ENCODE results near the gene MCU. TPM values are rescaled to one million over a fixed set of nuclear protein-coding genes. Genes with fewer than 3 reads are reported as not detected.
"Not testable (repeated sequence)": the region's sequence is repeated elsewhere in the genome, so short reads cannot be mapped to it uniquely, and the experiment has no call there.

The MCU gene
- total RNA-seq, 1 donor from 2014 or later = 66.3 TPM

DNA sequence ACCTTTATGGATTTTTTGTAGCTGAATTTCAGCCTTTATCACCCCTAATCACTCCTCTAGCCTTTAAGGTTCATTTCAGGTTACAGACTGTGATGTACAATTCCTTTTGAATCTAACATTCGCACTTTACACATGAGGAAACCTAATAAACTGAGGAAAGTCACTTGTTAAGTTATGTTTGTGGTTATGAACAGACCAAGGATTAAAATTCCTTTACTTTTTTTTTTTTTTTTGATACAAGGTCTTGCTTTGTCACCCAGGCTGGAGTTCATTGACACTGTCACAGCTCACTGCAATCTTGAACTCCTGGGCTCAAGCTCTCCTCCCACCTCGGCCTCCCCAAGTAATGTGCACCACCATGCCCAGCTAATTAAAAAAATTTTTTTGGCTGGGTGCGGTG lies 3.6 kb downstream of the MCU start:
- Mint-ChIP-seq H3K4me1 (peaks cover 31% of the 10 kb centered on the region), H3K4me3 (no peak overlapping the region), H3K36me3 (no peaks in the 10 kb centered on the region), H3K27ac (no peak overlapping the region), H3K9me3 (no peaks in the 10 kb centered on the region), H3K27me3 (ENCODE audit: insufficient read depth, low read depth) (no peaks in the 10 kb centered on the region)
- Histone ChIP-seq H3K9ac (no peak overlapping the region), H4K20me1 (ENCODE audit: low read depth) (peaks cover 31% of the 10 kb centered on the region), H3K79me2 (ENCODE audit: low read depth) (peaks cover 82% of the 10 kb centered on the region), H3F3A (ENCODE audit: low read depth) (no peaks in the 10 kb centered on the region), H2AFZ (replicated peaks) (no peak overlapping the region), H3K27me3 (no peaks in the 10 kb centered on the region), H3K4me2 (no peak overlapping the region), H3K27ac (no peak overlapping the region), H3K4me1 (peaks cover 9% of the 10 kb centered on the region), H3K36me3 (no peaks in the 10 kb centered on the region), H3K9me3 (ENCODE audit: low read depth) (no peaks in the 10 kb centered on the region), H3K4me3 (no peak overlapping the region)
- DNase-seq (ENCODE audit: low spot score) = no peak
- TF ChIP-seq, protein P1, sequence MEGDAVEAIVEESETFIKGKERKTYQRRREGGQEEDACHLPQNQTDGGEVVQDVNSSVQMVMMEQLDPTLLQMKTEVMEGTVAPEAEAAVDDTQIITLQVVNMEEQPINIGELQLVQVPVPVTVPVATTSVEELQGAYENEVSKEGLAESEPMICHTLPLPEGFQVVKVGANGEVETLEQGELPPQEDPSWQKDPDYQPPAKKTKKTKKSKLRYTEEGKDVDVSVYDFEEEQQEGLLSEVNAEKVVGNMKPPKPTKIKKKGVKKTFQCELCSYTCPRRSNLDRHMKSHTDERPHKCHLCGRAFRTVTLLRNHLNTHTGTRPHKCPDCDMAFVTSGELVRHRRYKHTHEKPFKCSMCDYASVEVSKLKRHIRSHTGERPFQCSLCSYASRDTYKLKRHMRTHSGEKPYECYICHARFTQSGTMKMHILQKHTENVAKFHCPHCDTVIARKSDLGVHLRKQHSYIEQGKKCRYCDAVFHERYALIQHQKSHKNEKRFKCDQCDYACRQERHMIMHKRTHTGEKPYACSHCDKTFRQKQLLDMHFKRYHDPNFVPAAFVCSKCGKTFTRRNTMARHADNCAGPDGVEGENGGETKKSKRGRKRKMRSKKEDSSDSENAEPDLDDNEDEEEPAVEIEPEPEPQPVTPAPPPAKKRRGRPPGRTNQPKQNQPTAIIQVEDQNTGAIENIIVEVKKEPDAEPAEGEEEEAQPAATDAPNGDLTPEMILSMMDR (IDR thresholded peaks at IDR 0.05) = no peak
- TF ChIP-seq EZH2phosphoT487 (IDR thresholded peaks at IDR 0.05) (no peak), EZH2 (IDR thresholded peaks at IDR 0.05) (no peak)

DNA sequence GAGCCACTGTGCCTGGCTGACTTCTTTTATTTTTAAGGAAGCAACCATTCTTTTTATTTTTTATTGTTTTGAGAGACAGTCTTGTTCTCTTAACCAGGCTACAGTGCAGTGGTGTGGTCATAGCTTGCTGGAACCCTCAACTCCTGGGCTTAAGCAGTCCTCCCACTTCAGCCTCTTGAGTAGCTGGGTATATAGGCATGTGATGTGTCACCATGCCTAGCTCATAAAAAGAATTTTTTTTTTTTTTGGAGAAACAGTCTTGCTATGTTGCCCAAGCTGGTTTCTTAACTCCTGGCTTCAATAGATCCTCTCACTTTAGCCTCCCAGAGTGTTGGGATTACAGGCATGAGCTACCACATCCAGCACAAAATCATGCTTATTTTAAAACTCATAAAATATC lies 5.8 kb downstream of the MCU start:
- Histone ChIP-seq H3K27ac (no peak overlapping the region), H3K4me3 (no peak overlapping the region), H3K79me2 (ENCODE audit: low read depth) (peaks cover 99% of the 10 kb centered on the region), H3K4me2 (no peak overlapping the region), H2AFZ (replicated peaks) (no peak overlapping the region), H3K9me3 (ENCODE audit: low read depth) (no peaks in the 10 kb centered on the region), H4K20me1 (ENCODE audit: low read depth) (peaks cover 36% of the 10 kb centered on the region), H3F3A (ENCODE audit: low read depth) (no peaks in the 10 kb centered on the region), H3K4me1 (peaks cover 9% of the 10 kb centered on the region), H3K36me3 (no peaks in the 10 kb centered on the region), H3K27me3 (no peaks in the 10 kb centered on the region), H3K9ac (no peak overlapping the region)
- Mint-ChIP-seq H3K27me3 (ENCODE audit: insufficient read depth, low read depth) (no peaks in the 10 kb centered on the region), H3K36me3 (no peaks in the 10 kb centered on the region), H3K27ac (no peak overlapping the region), H3K4me3 (no peak overlapping the region), H3K4me1 (peaks cover 22% of the 10 kb centered on the region), H3K9me3 (no peaks in the 10 kb centered on the region)
- no peak for DNase-seq (ENCODE audit: low spot score)
- TF ChIP-seq, protein P1 (IDR thresholded peaks at IDR 0.05) = no peak
- no peak for TF ChIP-seq EZH2 (IDR thresholded peaks at IDR 0.05)
- no peak for TF ChIP-seq EZH2phosphoT487 (IDR thresholded peaks at IDR 0.05)

DNA sequence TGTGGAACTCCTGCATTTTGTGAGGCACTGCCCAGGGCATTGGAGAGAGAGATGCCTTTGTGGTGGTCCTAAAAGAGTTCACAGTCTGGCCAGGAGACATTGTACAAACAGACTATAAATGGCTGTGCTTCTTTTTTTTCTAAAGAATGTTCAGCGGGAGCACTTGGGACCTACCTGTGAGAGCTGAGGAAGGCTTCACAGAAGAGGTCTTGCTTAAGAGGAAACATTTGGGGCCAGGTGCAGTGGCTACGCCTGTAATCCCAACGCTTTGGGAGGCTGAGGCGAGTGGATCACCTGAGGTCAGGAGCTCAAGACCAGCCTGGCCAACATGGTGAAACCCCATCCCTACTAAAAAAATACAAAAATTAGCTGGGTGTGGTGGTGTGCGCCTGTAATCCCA lies 10.5 kb downstream of the MCU start:
- not testable (repeated sequence) for H3K4me3 Mint-ChIP-seq; H3K36me3 Mint-ChIP-seq; H3K9me3 ChIP-seq (ENCODE audit: low read depth); H3K4me3 ChIP-seq; H3K27ac Mint-ChIP-seq; H3K4me1 Mint-ChIP-seq; H3K9me3 Mint-ChIP-seq; H3K27me3 Mint-ChIP-seq (ENCODE audit: insufficient read depth, low read depth); H2AFZ ChIP-seq (replicated peaks); H3K9ac ChIP-seq; H3F3A ChIP-seq (ENCODE audit: low read depth); H3K27ac ChIP-seq; H3K27me3 ChIP-seq; H3K4me2 ChIP-seq; H3K4me1 ChIP-seq; H3K36me3 ChIP-seq; DNase-seq (ENCODE audit: low spot score); H4K20me1 ChIP-seq (ENCODE audit: low read depth)
- H3K79me2 ChIP-seq (ENCODE audit: low read depth) = peaks cover 90% of the 10 kb centered on the region

DNA sequence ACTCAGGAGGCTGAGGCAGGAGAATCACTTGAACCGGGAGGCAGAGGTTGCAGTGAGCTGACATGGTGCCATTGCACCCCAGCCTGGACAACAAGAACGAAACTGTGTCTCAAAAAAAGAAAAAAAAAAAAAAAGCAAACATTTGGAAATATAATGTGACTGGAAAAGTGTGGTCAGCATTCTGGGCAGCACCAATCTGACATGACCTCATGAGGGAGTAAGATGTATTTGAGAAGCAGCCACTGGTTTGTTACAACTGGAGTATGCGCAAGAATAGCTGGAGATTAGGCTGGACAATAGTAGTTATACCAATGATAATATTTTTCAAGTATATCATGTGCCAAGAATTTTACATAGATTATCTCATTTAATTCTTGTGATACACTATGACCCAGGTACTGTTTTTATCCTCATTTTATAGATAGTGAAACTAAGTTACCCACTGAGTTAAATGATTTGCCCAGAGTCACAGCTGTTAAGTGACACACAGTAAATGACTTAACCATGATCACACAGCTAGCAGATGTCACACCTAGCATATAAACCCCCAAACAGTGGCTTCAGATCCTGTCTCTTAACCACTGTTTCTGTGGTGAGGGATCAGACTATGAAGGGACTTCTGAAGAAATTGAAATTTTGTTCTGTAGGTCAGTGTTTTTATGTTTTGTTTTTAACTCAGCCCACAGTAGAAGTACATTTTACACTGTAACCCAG lies 11.1 kb downstream of the MCU start:
- H3K9ac ChIP-seq = no peak overlapping the region
- DNase-seq (ENCODE audit: low spot score) = no peak
- Mint-ChIP-seq H3K27ac (no peak overlapping the region), H3K4me1 (peaks cover under 1% of the 10 kb centered on the region), H3K36me3 (no peaks in the 10 kb centered on the region), H3K27me3 (ENCODE audit: insufficient read depth, low read depth) (no peaks in the 10 kb centered on the region), H3K9me3 (no peaks in the 10 kb centered on the region), H3K4me3 (no peak overlapping the region)
- H3K27me3 ChIP-seq = no peaks in the 10 kb centered on the region
- H4K20me1 ChIP-seq (ENCODE audit: low read depth) = peaks cover 8% of the 10 kb centered on the region
- no peak overlapping the region for H3K4me3 ChIP-seq
- no peaks in the 10 kb centered on the region for H3K9me3 ChIP-seq (ENCODE audit: low read depth)
- H3K4me2 ChIP-seq = no peak overlapping the region
- TF ChIP-seq EZH2phosphoT487 (IDR thresholded peaks at IDR 0.05) = no peak
- TF ChIP-seq EZH2 (IDR thresholded peaks at IDR 0.05) = no peak
- TF ChIP-seq, protein P1 (IDR thresholded peaks at IDR 0.05) = no peak
- H3K4me1 ChIP-seq = peaks cover 1% of the 10 kb centered on the region
- no peak overlapping the region for H3K27ac ChIP-seq
- H3F3A ChIP-seq (ENCODE audit: low read depth) = no peaks in the 10 kb centered on the region
- no peaks in the 10 kb centered on the region for H3K36me3 ChIP-seq
- H3K79me2 ChIP-seq (ENCODE audit: low read depth) = peaks cover 87% of the 10 kb centered on the region
- H2AFZ ChIP-seq (replicated peaks) = no peak overlapping the region

Data from neural progenitor cell (in vitro differentiated cells).